ENCODE measurements around the gene SIDT2.

DNA sequence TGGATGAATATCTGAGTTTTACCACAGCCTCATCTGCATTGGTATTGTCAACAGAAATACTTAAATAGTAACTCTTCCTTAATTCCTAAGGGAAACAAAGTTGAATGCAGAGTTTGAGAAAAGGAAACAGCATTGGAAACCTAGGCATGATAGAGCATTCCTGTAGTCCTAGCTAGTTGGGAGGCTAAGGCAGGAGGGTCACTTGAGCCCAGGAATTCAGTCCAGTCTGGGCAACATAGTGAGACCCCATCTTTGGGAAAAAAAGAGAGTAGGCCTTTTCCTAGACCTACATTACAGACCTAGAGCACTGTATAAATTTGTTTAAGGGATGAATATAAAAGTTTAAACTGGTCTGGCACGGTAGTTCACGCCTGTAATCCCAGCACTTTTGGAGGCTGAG is 21.0 kb upstream of the SIDT2 start:
- TF ChIP-seq, protein P1, sequence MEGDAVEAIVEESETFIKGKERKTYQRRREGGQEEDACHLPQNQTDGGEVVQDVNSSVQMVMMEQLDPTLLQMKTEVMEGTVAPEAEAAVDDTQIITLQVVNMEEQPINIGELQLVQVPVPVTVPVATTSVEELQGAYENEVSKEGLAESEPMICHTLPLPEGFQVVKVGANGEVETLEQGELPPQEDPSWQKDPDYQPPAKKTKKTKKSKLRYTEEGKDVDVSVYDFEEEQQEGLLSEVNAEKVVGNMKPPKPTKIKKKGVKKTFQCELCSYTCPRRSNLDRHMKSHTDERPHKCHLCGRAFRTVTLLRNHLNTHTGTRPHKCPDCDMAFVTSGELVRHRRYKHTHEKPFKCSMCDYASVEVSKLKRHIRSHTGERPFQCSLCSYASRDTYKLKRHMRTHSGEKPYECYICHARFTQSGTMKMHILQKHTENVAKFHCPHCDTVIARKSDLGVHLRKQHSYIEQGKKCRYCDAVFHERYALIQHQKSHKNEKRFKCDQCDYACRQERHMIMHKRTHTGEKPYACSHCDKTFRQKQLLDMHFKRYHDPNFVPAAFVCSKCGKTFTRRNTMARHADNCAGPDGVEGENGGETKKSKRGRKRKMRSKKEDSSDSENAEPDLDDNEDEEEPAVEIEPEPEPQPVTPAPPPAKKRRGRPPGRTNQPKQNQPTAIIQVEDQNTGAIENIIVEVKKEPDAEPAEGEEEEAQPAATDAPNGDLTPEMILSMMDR (IDR thresholded peaks at IDR 0.05), result no peak
- TF ChIP-seq POLR2A (IDR thresholded peaks at IDR 0.05), result no peak

All from testis (tissue), 2 donors.